AG09319 (cell line): ENCODE measurements around the gene TMEM97.

ENCODE experiments used
- DNase-seq: peaks from one replicate; pipeline ENCODE4 v3.0.0-alpha.2; 2010; ENCODE audit warnings: low read depth; ENCODE audit errors: extremely low read depth
- CTCF ChIP-seq: IDR thresholded peaks from 2 replicates; pipeline ENCODE4 v1.5.1; 2011; ENCODE audit warnings: low read depth, mild to moderate bottlenecking, inconsistent platforms, low read length, moderate library complexity

TMEM97 gene

GRCh38 chr17:28345419-28346198 lies 26.6 kb downstream of the TMEM97 start:
- no peak for DNase-seq
- TF ChIP-seq CTCF: no peak

GRCh38 chr17:28346199-28346580 lies 27.2 kb downstream of the TMEM97 start:
- no peak for DNase-seq
- no peak for TF ChIP-seq CTCF

- peak; percentile 31 for DNase-seq
These were observed 27.8 kb downstream of the TMEM97 start for GRCh38 chr17:28346746-28347246.

GRCh38 chr17:28347261-28347891 lies 28.4 kb downstream of the TMEM97 start:
- TF ChIP-seq CTCF: no peak
- DNase-seq: peak; percentile 75

More at GRCh38 chr17:28346746-28347246, 27.8 kb downstream of the TMEM97 start:
- TF ChIP-seq CTCF: peak; percentile 39

GRCh38 chr17:28348979-28349378 lies 30.0 kb downstream of the TMEM97 start:
- no peak for TF ChIP-seq CTCF
- no peak for DNase-seq

- DNase-seq: no peak
- no peak for TF ChIP-seq CTCF
These were observed 31.3 kb downstream of the TMEM97 start for GRCh38 chr17:28350271-28350670.

- TF ChIP-seq CTCF: no peak
These were observed 38.3 kb downstream of the TMEM97 start, which contains the start of gene POLDIP2 for GRCh38 chr17:28357061-28357900. POLDIP2 (minus strand) TSS chr17:28357527; CDS start chr17:28357448, 79 bp downstream.

More at GRCh38 chr17:28357061-28357900, 38.3 kb downstream of the TMEM97 start, which contains the start of gene POLDIP2:
- DNase-seq: peak; percentile 83
